ENCODE results near the gene ZNF808. TPM values are rescaled to one million over a fixed set of nuclear protein-coding genes. Genes with fewer than 3 reads are reported as not detected.
"Not testable (repeated sequence)": the region's sequence is repeated elsewhere in the genome, so short reads cannot be mapped to it uniquely, and the experiment has no call there.

The ZNF808 gene
- total RNA-seq, 1 donor from 2014 or later: 12.6 TPM

DNA sequence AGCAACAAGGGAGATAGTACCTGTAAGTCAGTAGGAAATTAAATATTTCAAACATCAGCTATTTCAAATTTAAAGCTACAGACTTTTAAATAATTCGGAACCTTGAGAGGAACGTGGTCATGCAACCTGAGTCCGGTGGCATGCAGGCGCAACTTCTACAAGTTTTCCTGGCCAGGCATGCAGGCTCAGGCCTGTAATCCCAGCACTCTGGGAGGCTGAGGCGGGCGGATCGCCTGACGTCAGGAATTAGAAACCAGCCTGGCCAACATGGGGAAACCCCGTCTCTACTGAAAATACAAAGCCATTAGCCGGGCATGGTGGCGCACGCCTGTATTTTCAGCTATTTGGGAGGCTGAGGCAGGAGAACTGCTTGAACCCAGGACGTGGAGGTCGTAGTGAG lies 40.5 kb downstream of the ZNF808 start:
- no peak for FAIRE-seq
- TF ChIP-seq, protein P1, sequence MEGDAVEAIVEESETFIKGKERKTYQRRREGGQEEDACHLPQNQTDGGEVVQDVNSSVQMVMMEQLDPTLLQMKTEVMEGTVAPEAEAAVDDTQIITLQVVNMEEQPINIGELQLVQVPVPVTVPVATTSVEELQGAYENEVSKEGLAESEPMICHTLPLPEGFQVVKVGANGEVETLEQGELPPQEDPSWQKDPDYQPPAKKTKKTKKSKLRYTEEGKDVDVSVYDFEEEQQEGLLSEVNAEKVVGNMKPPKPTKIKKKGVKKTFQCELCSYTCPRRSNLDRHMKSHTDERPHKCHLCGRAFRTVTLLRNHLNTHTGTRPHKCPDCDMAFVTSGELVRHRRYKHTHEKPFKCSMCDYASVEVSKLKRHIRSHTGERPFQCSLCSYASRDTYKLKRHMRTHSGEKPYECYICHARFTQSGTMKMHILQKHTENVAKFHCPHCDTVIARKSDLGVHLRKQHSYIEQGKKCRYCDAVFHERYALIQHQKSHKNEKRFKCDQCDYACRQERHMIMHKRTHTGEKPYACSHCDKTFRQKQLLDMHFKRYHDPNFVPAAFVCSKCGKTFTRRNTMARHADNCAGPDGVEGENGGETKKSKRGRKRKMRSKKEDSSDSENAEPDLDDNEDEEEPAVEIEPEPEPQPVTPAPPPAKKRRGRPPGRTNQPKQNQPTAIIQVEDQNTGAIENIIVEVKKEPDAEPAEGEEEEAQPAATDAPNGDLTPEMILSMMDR (IDR thresholded peaks at IDR 0.05; ENCODE audit: insufficient read depth, low read length, severe bottlenecking): no peak

DNA sequence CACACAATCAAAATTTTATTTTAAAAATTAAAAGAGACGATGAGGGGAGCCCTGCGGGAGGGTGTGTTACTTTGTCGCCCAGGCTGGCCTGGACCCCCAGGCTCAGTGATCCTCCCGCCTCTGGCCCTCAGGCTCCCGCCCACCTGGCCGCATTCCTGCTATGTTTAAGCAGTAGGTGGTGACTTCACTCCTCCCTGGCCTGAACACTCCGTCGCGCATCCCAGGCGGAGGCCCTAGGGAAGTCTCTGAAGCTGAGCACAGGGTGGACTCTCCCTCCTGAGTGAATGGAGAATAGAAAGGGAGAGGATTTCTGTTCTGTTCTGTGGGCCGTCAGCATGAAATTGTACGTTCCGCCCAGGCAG lies 42.2 kb downstream of the ZNF808 start:
- not testable (repeated sequence) for H3K36me3 ChIP-seq (ENCODE audit: control insufficient read depth, insufficient read depth, low read length); FAIRE-seq; H3K27me3 ChIP-seq (ENCODE audit: control insufficient read depth, insufficient read depth, low read length)
- peak overlapping the region; percentile 79 for H3K4me3 ChIP-seq (ENCODE audit: low read depth, low read length)
- peak; percentile 20 for DNase-seq (ENCODE audit: low read depth)

More for the DNA sequence above, 40.5 kb downstream of the ZNF808 start:
- DNase-seq (ENCODE audit: low read depth): peak; percentile 34
- Histone ChIP-seq H3K4me3 (ENCODE audit: low read depth, low read length) (no peak overlapping the region), H3K36me3 (ENCODE audit: control insufficient read depth, insufficient read depth, low read length) (peaks cover 2% of the 10 kb centered on the region), H3K27me3 (ENCODE audit: control insufficient read depth, insufficient read depth, low read length) (no peaks in the 10 kb centered on the region)

DNA sequence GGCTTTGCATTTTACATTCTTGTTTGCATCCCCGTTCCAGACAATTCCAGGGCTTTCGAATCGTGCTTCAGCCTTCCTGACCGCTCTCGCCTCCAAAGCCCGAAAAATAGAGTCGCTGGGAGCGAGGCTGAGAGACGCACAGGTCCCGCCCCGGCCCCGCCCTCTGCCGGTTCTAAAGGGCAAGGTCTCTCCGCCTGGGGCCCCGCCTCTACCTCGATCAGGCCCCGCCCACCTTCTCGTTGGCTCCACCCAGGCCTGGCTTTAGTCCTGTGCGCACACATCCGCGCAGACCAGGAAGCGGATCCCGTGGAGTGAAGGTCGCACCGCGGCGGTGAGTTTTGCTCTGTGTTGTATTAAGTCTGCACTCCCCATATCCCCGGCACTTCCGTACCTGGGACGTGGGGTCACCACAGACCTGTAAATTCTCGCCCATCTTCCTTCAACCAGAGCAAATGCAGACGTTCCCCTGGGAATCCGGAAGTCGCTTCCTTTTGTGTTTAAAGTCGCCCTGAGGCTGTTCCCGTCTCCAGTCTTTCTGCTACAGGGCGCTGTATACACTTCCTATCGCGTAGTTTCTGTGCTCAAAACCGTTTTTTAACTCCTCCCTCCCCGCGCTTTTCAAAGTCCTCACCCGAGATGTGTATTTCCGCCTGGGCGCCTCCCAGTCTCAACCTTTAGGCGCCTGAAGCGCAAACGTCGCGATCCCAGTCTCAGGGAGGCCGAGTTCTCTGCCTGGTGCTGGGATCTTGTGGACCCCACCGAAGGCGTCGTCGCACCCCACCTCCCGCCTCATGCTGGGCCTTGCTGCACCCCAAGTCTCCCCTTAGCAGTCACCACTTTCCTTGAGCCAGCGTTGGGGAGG lies 42.8 kb downstream of the ZNF808 start, which contains the start of gene ZNF701:
TSS of gene ZNF701 (plus strand) at position 288 of the 862 bp plus-strand sequence. CDS start 3,861 bp downstream, outside the sequence.
- no peak for FAIRE-seq
- peak; percentile 71 for DNase-seq (ENCODE audit: low read depth)
- no peaks in the 10 kb centered on the region for H3K27me3 ChIP-seq (ENCODE audit: control insufficient read depth, insufficient read depth, low read length)

DNA sequence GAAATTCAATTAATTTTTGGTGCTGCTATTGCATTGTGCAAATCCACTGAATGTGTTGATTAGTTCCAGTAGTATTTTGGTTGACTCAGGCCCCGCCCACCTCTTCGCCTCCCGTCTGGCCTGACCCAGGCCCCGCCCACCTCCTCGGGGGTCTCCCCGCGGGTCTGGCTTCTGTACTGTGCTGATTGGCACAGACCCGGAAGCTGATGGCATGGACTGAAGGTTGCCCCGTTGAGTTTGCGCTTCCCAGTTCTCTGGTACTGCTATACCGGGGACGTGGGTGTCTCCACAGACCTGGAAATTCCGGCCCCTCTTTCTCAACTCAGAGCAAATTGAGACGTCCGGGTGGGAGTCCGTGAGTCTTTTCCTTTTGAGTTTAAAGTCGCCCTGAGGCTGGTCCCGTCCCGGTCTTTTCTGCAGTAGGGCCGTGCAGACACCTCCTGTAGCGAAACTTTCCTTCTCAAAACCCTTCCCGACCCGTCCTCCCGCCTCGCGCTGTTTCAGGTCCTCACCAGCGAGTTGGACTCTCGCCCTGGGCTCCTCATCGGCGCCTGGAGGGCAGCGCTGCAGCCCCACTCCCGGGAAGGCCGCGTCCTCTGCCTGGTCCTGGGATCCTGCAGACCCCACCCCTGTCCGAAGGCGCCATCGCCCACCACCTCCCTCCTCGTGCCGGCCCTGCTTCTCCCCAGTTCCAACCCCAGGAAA lies 57.4 kb downstream of the ZNF808 start:
- Histone ChIP-seq H3K36me3 (ENCODE audit: control insufficient read depth, insufficient read depth, low read length) (peaks cover 10% of the 10 kb centered on the region), H3K4me3 (ENCODE audit: low read depth, low read length) (no peak overlapping the region), H3K27me3 (ENCODE audit: control insufficient read depth, insufficient read depth, low read length) (no peaks in the 10 kb centered on the region)
- DNase-seq (ENCODE audit: low read depth) (no peak), FAIRE-seq (no peak)
- TF ChIP-seq, protein P1 (IDR thresholded peaks at IDR 0.05; ENCODE audit: insufficient read depth, low read length, severe bottlenecking): no peak

More for the DNA sequence above, 42.8 kb downstream of the ZNF808 start, which contains the start of gene ZNF701:
- TF ChIP-seq, protein P1 (IDR thresholded peaks at IDR 0.05; ENCODE audit: insufficient read depth, low read length, severe bottlenecking): peak; percentile 12
- Histone ChIP-seq H3K36me3 (ENCODE audit: control insufficient read depth, insufficient read depth, low read length) (peaks cover 4% of the 10 kb centered on the region), H3K4me3 (ENCODE audit: low read depth, low read length) (peak within 1 kb of the TSS; percentile 79)

DNA sequence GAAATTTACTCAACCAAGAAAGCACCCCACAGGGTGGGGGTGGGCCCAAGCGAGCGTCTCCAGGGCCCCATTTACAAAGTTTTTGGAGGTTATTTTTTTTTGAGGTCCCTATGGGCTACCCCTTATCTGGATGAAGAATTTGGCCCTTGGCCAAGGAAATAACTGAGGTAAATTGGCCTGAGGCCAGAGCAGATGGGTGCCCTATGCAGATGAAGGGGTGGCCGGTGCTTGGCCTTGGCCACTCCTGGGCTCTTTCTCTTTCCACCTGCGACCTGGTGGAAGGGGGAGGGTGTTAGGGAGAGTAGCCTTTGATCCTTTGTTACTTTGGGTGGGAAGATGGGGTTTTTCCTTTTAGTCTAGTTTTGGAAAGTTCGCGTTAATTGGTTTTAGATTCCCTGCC lies 58.1 kb downstream of the ZNF808 start:
- H3K36me3 ChIP-seq (ENCODE audit: control insufficient read depth, insufficient read depth, low read length): peaks cover 8% of the 10 kb centered on the region
- TF ChIP-seq, protein P1 (IDR thresholded peaks at IDR 0.05; ENCODE audit: insufficient read depth, low read length, severe bottlenecking): no peak
- H3K27me3 ChIP-seq (ENCODE audit: control insufficient read depth, insufficient read depth, low read length): no peaks in the 10 kb centered on the region
- DNase-seq (ENCODE audit: low read depth) (no peak), FAIRE-seq (no peak)
- no peak overlapping the region for H3K4me3 ChIP-seq (ENCODE audit: low read depth, low read length)

DNA sequence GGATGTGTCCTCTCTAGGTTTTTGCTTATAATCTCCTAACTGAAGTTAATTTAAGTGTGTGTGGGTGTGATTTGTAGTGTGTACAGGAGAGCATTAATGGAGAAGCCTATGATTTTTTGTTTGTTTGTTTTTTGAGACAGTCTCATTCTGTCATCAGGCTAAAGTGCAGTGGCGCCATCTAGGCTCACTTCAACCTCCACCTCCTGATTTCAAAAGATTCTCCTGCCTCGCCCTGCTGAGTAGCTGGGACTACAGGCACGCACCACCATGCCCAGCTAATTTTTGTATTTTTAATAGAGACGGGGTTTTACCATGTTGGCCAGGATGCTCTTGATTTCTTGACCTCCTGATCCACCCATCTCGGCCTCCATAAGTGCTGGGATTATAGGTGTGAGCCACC lies 63.3 kb downstream of the ZNF808 start:
- no peak overlapping the region for H3K4me3 ChIP-seq (ENCODE audit: low read depth, low read length)
- DNase-seq (ENCODE audit: low read depth): no peak
- H3K27me3 ChIP-seq (ENCODE audit: control insufficient read depth, insufficient read depth, low read length): no peaks in the 10 kb centered on the region
- TF ChIP-seq, protein P1 (IDR thresholded peaks at IDR 0.05; ENCODE audit: insufficient read depth, low read length, severe bottlenecking): no peak
- no peak for FAIRE-seq
- H3K36me3 ChIP-seq (ENCODE audit: control insufficient read depth, insufficient read depth, low read length): peaks cover 1% of the 10 kb centered on the region

Measured in bronchial epithelial cell (primary cell).